Choroid plexus epithelial cell (primary cell): ENCODE measurements around the gene C5.

ENCODE experiments used
- DNase-seq: peaks from one replicate; pipeline ENCODE4 v3.0.0-alpha.2; 2010; ENCODE audit warnings: low read depth
- H3K4me3 ChIP-seq: 2 replicates; pipeline ENCODE4 v1.5.1; 2011; ENCODE audit warnings: low read depth, mild to moderate bottlenecking, control low read depth, low read length, moderate library complexity
- TF ChIP-seq, protein P1 (sequence below): conservative IDR thresholded peaks from 2 replicates; pipeline ENCODE4 v1.5.1; 2011; ENCODE audit warnings: low read depth, mild to moderate bottlenecking, control low read depth, inconsistent platforms, low read length, moderate library complexity

The C5 gene

DNA sequence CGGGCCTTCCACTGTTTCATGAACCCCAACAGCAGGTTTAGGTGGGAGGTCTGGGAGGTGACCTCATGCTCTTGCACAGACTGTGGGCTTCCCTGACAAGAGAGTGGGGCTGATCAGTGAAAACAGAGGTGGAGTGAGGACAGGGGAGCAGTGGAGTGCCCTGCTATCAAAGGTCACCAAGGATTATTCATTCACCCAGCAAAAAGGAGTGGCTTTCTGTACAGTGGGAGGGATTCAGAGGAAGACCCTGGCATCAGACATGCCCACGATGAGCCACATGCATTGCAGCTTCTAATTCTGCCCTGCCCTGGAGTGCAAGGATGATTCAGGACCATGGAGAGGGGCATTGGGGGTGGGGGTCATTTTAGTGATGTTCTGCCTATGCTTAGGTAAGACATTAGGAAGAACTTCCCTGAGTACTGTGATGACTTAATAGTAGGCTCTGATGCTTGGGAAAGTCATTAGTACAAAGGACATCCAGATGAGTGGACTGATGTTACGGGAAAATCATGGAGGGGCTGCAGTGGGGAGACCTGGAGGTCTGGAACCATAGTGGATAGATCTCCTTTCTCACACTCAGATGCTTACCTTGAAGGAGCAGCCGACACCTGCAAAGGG lies 136.3 kb downstream of the C5 start:
- no peak overlapping the region for H3K4me3 ChIP-seq
- TF ChIP-seq, protein P1, sequence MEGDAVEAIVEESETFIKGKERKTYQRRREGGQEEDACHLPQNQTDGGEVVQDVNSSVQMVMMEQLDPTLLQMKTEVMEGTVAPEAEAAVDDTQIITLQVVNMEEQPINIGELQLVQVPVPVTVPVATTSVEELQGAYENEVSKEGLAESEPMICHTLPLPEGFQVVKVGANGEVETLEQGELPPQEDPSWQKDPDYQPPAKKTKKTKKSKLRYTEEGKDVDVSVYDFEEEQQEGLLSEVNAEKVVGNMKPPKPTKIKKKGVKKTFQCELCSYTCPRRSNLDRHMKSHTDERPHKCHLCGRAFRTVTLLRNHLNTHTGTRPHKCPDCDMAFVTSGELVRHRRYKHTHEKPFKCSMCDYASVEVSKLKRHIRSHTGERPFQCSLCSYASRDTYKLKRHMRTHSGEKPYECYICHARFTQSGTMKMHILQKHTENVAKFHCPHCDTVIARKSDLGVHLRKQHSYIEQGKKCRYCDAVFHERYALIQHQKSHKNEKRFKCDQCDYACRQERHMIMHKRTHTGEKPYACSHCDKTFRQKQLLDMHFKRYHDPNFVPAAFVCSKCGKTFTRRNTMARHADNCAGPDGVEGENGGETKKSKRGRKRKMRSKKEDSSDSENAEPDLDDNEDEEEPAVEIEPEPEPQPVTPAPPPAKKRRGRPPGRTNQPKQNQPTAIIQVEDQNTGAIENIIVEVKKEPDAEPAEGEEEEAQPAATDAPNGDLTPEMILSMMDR: no peak
- no peak for DNase-seq

DNA sequence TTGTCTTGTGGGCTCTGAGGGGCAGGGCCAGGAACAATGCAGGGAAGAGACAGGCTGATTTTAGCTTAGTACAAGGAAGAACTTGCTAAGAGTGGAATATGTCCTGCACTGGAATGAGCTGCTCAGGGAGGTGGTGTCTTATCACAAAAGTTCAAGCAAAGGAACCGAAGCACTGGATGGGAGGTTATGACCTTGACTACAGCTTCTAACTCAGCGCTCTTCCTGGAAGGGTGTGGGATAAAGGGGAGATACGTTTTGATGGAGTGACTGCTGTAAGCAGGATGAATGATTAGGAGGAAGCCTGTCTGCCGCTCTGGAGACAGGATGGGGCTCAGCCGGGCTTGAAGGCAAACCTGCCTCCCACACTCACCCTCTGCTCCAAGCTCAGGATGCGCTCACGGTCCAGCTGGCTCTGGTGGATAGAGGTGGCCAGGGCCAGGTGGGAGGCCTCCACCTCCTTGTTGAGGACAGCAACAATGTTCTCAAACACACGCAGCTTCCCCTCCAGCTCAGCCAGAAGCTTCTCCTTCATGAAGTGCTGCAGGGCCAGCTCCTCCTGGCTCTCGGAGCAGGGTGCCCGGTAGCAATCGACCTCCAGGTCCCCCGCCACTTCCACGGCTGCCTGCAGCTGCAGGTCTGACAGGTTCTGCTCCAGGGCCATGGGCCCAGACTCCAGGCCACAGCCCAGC lies 137.0 kb downstream of the C5 start:
- no peak overlapping the region for H3K4me3 ChIP-seq
- DNase-seq: no peak
- TF ChIP-seq, protein P1: no peak

GRCh38 chr9:120911295-120911837 lies 138.7 kb downstream of the C5 start:
- TF ChIP-seq, protein P1: no peak
- DNase-seq: no peak
- no peak overlapping the region for H3K4me3 ChIP-seq

GRCh38 chr9:120910643-120911042 lies 139.4 kb downstream of the C5 start:
- H3K4me3 ChIP-seq: no peak overlapping the region
- DNase-seq: no peak
- TF ChIP-seq, protein P1: no peak

DNA sequence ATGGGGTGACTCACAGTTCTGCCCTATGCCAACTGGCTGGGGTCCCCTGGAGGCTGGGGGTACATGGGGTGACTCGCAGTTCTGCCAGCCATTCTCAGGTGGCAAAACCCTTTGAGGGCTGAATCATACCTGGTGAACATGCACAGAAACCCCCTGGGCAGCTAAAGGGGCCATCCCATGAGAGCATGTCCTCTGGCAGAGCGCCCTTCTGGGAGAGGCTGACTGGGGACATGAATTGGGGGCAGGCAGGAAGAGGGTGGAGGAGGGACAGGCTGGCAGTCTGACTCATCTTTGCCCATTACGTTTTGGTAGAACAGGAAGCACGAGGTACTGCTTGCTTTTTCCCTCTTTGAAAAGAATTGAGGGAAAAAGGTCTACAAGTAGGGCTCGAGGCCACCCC lies 140.2 kb downstream of the C5 start:
- no peak overlapping the region for H3K4me3 ChIP-seq
- DNase-seq: no peak
- TF ChIP-seq, protein P1: no peak

- no peak overlapping the region for H3K4me3 ChIP-seq
- TF ChIP-seq, protein P1: no peak
- no peak for DNase-seq
Observed at GRCh38 chr9:120905315-120906164, 144.5 kb downstream of the C5 start.
